Measurements from ENCODE around the gene MAGEA1.
"Not testable (repeated sequence)": the region's sequence is repeated elsewhere in the genome, so short reads cannot be mapped to it uniquely, and the experiment has no call there.

MAGEA1 gene

GRCh38 chrX:153179131-153179530, at the start of gene MAGEA1:
Gene MAGEA1 (plus strand): TSS chrX:153179284. CDS start chrX:153182390, 3,106 bp downstream.
- DNase-seq: no peak

- DNase-seq: not testable (repeated sequence)
These were observed 46.2 kb upstream of the MAGEA1 start for GRCh38 chrX:153132924-153133323.

GRCh38 chrX:153139074-153139473, 40.0 kb upstream of the MAGEA1 start:
- not testable (repeated sequence) for DNase-seq

- DNase-seq: not testable (repeated sequence)
These were observed 32.8 kb upstream of the MAGEA1 start for GRCh38 chrX:153146288-153146687.

- DNase-seq: no peak
These were observed 25.6 kb upstream of the MAGEA1 start for GRCh38 chrX:153153516-153153915.

- no peak for DNase-seq
These were observed 21.6 kb upstream of the MAGEA1 start for GRCh38 chrX:153157450-153157849.

GRCh38 chrX:153158319-153158718, 20.8 kb upstream of the MAGEA1 start:
- DNase-seq: no peak

- DNase-seq: no peak
These were observed 17.1 kb upstream of the MAGEA1 start for GRCh38 chrX:153161952-153162351.

GRCh38 chrX:153164733-153165132, 14.4 kb upstream of the MAGEA1 start:
- no peak for DNase-seq

GRCh38 chrX:153168423-153168822, 10.7 kb upstream of the MAGEA1 start:
- DNase-seq: not testable (repeated sequence)

- DNase-seq: no peak
These were observed 2.7 kb downstream of the MAGEA1 start for GRCh38 chrX:153181822-153182221.

GRCh38 chrX:153184787-153185186, 5.7 kb downstream of the MAGEA1 start:
- no peak for DNase-seq

GRCh38 chrX:153190381-153190780, 11.3 kb downstream of the MAGEA1 start:
- DNase-seq: no peak

- no peak for DNase-seq
These were observed 21.4 kb downstream of the MAGEA1 start for GRCh38 chrX:153200462-153200861.

- no peak for DNase-seq
These were observed 27.5 kb downstream of the MAGEA1 start for GRCh38 chrX:153206425-153207046.

GRCh38 chrX:153209347-153209746, 30.3 kb downstream of the MAGEA1 start:
- no peak for DNase-seq

GRCh38 chrX:153214934-153215333, 35.9 kb downstream of the MAGEA1 start:
- no peak for DNase-seq

GRCh38 chrX:153216926-153217325, 37.8 kb downstream of the MAGEA1 start:
- DNase-seq: no peak

GRCh38 chrX:153225438-153226098, 46.5 kb downstream of the MAGEA1 start:
- no peak for DNase-seq

- DNase-seq: no peak
These were observed 47.5 kb downstream of the MAGEA1 start for GRCh38 chrX:153226344-153227185.

Data from stimulated activated CD4-positive, alpha-beta T cell treated with anti-CD3 and anti-CD28 coated beads, Interleukin-2, amount 100 ng/mL, for 48 hours (primary cell).